K562 (cell line): ENCODE results near the gene NET1.

Source experiments
- CBX5 ChIP-seq: IDR thresholded peaks from 2 replicates; pipeline ENCODE4 v1.6.1; 2014; ENCODE audit warnings: low read depth, borderline replicate concordance
- HDAC2 ChIP-seq: fragments of 450-650 bp; IDR thresholded peaks from 2 replicates; pipeline ENCODE4 v1.6.1; 2016; ENCODE audit warnings: mild to moderate bottlenecking
- MTA2 ChIP-seq: fragments of 450-650 bp; IDR thresholded peaks from 2 replicates; pipeline ENCODE4 v1.6.1; 2016; ENCODE audit warnings: low read depth
- POLR2A ChIP-seq: fragments of 450-650 bp; conservative IDR thresholded peaks from 2 replicates; pipeline ENCODE4 v1.6.1; 2016
- TRIM28 ChIP-seq: fragments of 450-650 bp; IDR thresholded peaks from 2 replicates; pipeline ENCODE4 v1.6.1; 2017
- ZNF146 ChIP-seq: IDR thresholded peaks from one replicate; pipeline ENCODE4 v1.6.1; 2018; ENCODE audit warnings: missing compliant biosample characterization; ENCODE audit not compliant: unreplicated experiment
- TF ChIP-seq, protein P1 (sequence below): fragments of 450-650 bp; IDR thresholded peaks from 2 replicates; pipeline ENCODE4 v1.6.1; 2016; ENCODE audit warnings: mild to moderate bottlenecking, moderate library complexity
- TF ChIP-seq, protein P2 (sequence below), 3 experiments: IDR thresholded peaks in 2 of 3; conservative IDR thresholded peaks in 1 of 3; 2 replicates each; pipeline ENCODE4 v1.5.1; 2011 to 2012; ENCODE audit warnings: low read length in 3 of 3, mild to moderate bottlenecking in 3 of 3, control low read depth in 2 of 3, improper control_type of control experiment in 1 of 3, inconsistent platforms in 1 of 3, low read depth in 1 of 3, mixed read lengths in 1 of 3, moderate library complexity in 1 of 3; ENCODE audit not compliant: insufficient read depth in 2 of 3

DNA sequence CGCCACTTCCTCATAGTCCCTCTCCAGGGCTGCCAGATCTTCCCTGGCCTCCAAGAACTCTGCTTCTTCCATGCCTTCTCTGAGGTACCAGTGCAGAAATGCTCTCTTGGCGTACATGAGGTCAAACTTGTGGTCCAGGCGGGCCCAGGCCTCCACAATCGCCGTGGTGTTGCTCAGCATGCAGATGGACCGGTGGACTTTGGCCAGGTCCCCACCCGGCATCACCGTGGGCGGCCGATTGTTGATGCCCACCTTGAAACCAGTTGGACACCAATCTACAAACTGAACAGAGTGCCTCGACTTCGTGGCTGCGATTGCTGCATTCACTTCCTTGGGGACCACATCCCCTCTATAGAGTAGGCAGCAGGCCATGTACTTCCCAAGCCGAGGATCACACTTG is 18.8 kb upstream of the NET1 start:
- TF ChIP-seq, protein P1, sequence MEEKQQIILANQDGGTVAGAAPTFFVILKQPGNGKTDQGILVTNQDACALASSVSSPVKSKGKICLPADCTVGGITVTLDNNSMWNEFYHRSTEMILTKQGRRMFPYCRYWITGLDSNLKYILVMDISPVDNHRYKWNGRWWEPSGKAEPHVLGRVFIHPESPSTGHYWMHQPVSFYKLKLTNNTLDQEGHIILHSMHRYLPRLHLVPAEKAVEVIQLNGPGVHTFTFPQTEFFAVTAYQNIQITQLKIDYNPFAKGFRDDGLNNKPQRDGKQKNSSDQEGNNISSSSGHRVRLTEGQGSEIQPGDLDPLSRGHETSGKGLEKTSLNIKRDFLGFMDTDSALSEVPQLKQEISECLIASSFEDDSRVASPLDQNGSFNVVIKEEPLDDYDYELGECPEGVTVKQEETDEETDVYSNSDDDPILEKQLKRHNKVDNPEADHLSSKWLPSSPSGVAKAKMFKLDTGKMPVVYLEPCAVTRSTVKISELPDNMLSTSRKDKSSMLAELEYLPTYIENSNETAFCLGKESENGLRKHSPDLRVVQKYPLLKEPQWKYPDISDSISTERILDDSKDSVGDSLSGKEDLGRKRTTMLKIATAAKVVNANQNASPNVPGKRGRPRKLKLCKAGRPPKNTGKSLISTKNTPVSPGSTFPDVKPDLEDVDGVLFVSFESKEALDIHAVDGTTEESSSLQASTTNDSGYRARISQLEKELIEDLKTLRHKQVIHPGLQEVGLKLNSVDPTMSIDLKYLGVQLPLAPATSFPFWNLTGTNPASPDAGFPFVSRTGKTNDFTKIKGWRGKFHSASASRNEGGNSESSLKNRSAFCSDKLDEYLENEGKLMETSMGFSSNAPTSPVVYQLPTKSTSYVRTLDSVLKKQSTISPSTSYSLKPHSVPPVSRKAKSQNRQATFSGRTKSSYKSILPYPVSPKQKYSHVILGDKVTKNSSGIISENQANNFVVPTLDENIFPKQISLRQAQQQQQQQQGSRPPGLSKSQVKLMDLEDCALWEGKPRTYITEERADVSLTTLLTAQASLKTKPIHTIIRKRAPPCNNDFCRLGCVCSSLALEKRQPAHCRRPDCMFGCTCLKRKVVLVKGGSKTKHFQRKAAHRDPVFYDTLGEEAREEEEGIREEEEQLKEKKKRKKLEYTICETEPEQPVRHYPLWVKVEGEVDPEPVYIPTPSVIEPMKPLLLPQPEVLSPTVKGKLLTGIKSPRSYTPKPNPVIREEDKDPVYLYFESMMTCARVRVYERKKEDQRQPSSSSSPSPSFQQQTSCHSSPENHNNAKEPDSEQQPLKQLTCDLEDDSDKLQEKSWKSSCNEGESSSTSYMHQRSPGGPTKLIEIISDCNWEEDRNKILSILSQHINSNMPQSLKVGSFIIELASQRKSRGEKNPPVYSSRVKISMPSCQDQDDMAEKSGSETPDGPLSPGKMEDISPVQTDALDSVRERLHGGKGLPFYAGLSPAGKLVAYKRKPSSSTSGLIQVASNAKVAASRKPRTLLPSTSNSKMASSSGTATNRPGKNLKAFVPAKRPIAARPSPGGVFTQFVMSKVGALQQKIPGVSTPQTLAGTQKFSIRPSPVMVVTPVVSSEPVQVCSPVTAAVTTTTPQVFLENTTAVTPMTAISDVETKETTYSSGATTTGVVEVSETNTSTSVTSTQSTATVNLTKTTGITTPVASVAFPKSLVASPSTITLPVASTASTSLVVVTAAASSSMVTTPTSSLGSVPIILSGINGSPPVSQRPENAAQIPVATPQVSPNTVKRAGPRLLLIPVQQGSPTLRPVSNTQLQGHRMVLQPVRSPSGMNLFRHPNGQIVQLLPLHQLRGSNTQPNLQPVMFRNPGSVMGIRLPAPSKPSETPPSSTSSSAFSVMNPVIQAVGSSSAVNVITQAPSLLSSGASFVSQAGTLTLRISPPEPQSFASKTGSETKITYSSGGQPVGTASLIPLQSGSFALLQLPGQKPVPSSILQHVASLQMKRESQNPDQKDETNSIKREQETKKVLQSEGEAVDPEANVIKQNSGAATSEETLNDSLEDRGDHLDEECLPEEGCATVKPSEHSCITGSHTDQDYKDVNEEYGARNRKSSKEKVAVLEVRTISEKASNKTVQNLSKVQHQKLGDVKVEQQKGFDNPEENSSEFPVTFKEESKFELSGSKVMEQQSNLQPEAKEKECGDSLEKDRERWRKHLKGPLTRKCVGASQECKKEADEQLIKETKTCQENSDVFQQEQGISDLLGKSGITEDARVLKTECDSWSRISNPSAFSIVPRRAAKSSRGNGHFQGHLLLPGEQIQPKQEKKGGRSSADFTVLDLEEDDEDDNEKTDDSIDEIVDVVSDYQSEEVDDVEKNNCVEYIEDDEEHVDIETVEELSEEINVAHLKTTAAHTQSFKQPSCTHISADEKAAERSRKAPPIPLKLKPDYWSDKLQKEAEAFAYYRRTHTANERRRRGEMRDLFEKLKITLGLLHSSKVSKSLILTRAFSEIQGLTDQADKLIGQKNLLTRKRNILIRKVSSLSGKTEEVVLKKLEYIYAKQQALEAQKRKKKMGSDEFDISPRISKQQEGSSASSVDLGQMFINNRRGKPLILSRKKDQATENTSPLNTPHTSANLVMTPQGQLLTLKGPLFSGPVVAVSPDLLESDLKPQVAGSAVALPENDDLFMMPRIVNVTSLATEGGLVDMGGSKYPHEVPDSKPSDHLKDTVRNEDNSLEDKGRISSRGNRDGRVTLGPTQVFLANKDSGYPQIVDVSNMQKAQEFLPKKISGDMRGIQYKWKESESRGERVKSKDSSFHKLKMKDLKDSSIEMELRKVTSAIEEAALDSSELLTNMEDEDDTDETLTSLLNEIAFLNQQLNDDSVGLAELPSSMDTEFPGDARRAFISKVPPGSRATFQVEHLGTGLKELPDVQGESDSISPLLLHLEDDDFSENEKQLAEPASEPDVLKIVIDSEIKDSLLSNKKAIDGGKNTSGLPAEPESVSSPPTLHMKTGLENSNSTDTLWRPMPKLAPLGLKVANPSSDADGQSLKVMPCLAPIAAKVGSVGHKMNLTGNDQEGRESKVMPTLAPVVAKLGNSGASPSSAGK: no peak
- no peak for TF ChIP-seq TRIM28
- TF ChIP-seq, protein P2, sequence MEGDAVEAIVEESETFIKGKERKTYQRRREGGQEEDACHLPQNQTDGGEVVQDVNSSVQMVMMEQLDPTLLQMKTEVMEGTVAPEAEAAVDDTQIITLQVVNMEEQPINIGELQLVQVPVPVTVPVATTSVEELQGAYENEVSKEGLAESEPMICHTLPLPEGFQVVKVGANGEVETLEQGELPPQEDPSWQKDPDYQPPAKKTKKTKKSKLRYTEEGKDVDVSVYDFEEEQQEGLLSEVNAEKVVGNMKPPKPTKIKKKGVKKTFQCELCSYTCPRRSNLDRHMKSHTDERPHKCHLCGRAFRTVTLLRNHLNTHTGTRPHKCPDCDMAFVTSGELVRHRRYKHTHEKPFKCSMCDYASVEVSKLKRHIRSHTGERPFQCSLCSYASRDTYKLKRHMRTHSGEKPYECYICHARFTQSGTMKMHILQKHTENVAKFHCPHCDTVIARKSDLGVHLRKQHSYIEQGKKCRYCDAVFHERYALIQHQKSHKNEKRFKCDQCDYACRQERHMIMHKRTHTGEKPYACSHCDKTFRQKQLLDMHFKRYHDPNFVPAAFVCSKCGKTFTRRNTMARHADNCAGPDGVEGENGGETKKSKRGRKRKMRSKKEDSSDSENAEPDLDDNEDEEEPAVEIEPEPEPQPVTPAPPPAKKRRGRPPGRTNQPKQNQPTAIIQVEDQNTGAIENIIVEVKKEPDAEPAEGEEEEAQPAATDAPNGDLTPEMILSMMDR (IDR thresholded peaks at IDR 0.05 in 2 of 3, conservative IDR thresholded peaks at IDR 0.05 in 1 of 3; ENCODE audit: insufficient read depth in 2 of 3, low read depth in 1 of 3, low read length in 3 of 3): no peak
- TF ChIP-seq ZNF146 (CRISPR knock-in tag): no peak
- TF ChIP-seq CBX5: no peak
- TF ChIP-seq HDAC2: no peak
- no peak for TF ChIP-seq MTA2
- TF ChIP-seq POLR2A: no peak
